CD4-positive, CD25-positive, alpha-beta regulatory T cell (primary cell): ENCODE results near the gene ABHD12B. TPM values are rescaled to one million over a fixed set of nuclear protein-coding genes. Genes with fewer than 3 reads are reported as not detected.

ENCODE experiments used
- ATAC-seq, 2 donors: fragments of 150-1000 bp; cut with Tn5 transposase; one replicate each; pipeline ENCODE4 v1.10.0; 2021; ENCODE audit warnings: low read depth in 2 of 2, moderate number of reproducible peaks in 2 of 2, moderate library complexity in 1 of 2
- DNase-seq, 3 donors: peaks; one replicate each; pipeline versions ENCODE4 v3.0.0 to v3.0.0-alpha.2; 2012 to 2022; ENCODE audit warnings: mixed read lengths in 1 of 3
- H3K27ac ChIP-seq: one replicate; pipeline ENCODE4 v1.7.0; 2013; ENCODE audit warnings: mild to moderate bottlenecking, low read length; ENCODE audit not compliant: insufficient read depth, poor library complexity, severe bottlenecking
- H3K27me3 ChIP-seq: one replicate; pipeline ENCODE4 v1.7.0; 2013; ENCODE audit warnings: low read length; ENCODE audit not compliant: control insufficient read depth, insufficient read depth
- H3K36me3 ChIP-seq: one replicate; pipeline ENCODE4 v1.7.0; 2013; ENCODE audit warnings: mild to moderate bottlenecking, low read length, moderate library complexity; ENCODE audit not compliant: control insufficient read depth, insufficient read depth
- H3K4me1 ChIP-seq: 2 replicates; pipeline ENCODE4 v1.7.0; 2013; ENCODE audit warnings: mild to moderate bottlenecking, low read length; ENCODE audit not compliant: insufficient read depth, control insufficient read depth, poor library complexity, severe bottlenecking
- H3K4me3 ChIP-seq: one replicate; pipeline ENCODE4 v1.7.0; 2013; ENCODE audit warnings: low read depth, mild to moderate bottlenecking, low read length, moderate library complexity
- H3K9me3 ChIP-seq, 2 experiments: 1 replicate in 1 of 2; 2 replicates in 1 of 2; pipeline ENCODE4 v1.7.0; 2013; ENCODE audit warnings: low read length in 2 of 2, mild to moderate bottlenecking in 1 of 2, moderate library complexity in 1 of 2; ENCODE audit not compliant: control insufficient read depth in 2 of 2
- H3K27ac Mint-ChIP-seq, 3 donors: one replicate each; pipeline ENCODE4 v1.8.0; 2020 to 2022; ENCODE audit warnings: mild to moderate bottlenecking in 3 of 3, mixed read lengths in 3 of 3, moderate library complexity in 2 of 3
- H3K27me3 Mint-ChIP-seq: one replicate; pipeline ENCODE4 v1.8.0; 2022; ENCODE audit warnings: mild to moderate bottlenecking, mixed read lengths
- H3K36me3 Mint-ChIP-seq: one replicate; pipeline ENCODE4 v1.8.0; 2020; ENCODE audit warnings: mixed read lengths
- H3K4me1 Mint-ChIP-seq, 4 donors: one replicate each; pipeline ENCODE4 v1.8.0; 2020 to 2022; ENCODE audit warnings: mixed read lengths in 4 of 4, mild to moderate bottlenecking in 1 of 4
- H3K4me3 Mint-ChIP-seq, 4 donors: one replicate each; pipeline ENCODE4 v1.8.0; 2020 to 2022; ENCODE audit warnings: mild to moderate bottlenecking in 4 of 4, mixed read lengths in 4 of 4, moderate library complexity in 3 of 4
- H3K9me3 Mint-ChIP-seq, 7 donors: one replicate each; pipeline ENCODE4 v1.8.0; 2020 to 2022; ENCODE audit warnings: mixed read lengths in 7 of 7, mild to moderate bottlenecking in 3 of 7, moderate library complexity in 2 of 7
- polyA plus RNA-seq, 4 donors: library from polyadenylated mRNA; unstranded; fragments of 300-500 nt; fragmentation: Illumina TruSeq; gene quantifications; one replicate each; pipeline ENCODE4 v1.2.3, GENCODE V29; 2021
- total RNA-seq: library from RNA; stranded (reverse); gene quantifications from one replicate; pipeline ENCODE4 v1.2.3, GENCODE V29; 2022

Gene ABHD12B
- total and polyA plus RNA-seq, 5 donors from 2014 or later: 0.64 TPM; not detected in 4

DNA sequence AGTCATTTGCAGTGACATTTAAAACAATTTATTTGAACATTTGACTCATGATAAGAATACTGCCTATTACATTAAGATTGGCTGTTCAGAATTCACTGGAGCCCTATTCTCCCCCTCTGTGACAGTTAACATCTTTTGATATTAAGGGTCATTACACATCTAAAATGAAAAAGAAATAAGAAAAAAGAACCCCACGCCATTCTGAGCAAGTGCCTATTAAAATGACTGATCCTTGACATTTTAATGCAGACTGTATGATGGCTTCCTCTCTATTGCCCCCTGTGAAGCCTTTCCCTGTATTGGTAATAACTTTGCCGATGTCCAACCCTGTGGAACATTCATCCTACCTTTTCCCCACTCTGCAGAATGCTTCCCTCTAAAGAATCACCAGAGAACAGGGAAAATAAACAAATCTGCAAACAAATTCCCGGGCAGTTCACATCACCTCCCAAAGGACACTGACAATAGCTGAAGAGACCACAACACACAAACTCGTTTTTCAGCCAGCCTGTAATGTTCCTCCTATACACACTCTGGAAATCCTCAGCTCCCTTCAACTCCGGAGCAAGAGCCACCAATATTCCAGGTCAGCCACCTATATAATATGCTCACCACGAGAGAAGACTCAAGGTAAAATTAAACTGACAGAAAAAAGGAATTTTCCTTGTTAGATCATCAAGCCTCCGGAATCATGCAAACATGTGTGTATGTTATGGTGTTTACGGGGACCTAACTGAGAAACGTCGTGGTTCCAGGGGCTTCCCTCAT, 42.9 kb upstream of the ABHD12B start:
- Mint-ChIP-seq H3K36me3 (peaks cover 5% of the 10 kb centered on the region), H3K27ac (peak overlapping the region; percentile 77 to 87 (median 85)), H3K4me1 (peaks cover 32 to 69% (median 58%) of the 10 kb centered on the region in 4 donors), H3K27me3 (peaks cover 5% of the 10 kb centered on the region), H3K9me3 (no peaks in the 10 kb centered on the region), H3K4me3 (peak overlapping the region; percentile 89 to 96 (median 94))
- H3K27ac ChIP-seq: no peak overlapping the region
- no peaks in the 10 kb centered on the region for H3K36me3 ChIP-seq
- H3K27me3 ChIP-seq: no peaks in the 10 kb centered on the region
- no peaks in the 10 kb centered on the region for H3K9me3 ChIP-seq
- H3K4me3 ChIP-seq: peak overlapping the region; percentile 84
- DNase-seq: no peak
- ATAC-seq: no peak
- H3K4me1 ChIP-seq: peaks cover 44% of the 10 kb centered on the region

GRCh38 chr14:50829489-50830043, 42.3 kb upstream of the ABHD12B start:
- Mint-ChIP-seq H3K9me3 (no peaks in the 10 kb centered on the region), H3K4me1 (peaks cover 25 to 66% (median 55%) of the 10 kb centered on the region in 4 donors), H3K36me3 (peaks cover 5% of the 10 kb centered on the region), H3K4me3 (peak overlapping the region; percentile 89 to 96 (median 94)), H3K27ac (peak overlapping the region; percentile 77 to 87 (median 85)), H3K27me3 (peaks cover 5% of the 10 kb centered on the region)
- no peaks in the 10 kb centered on the region for H3K27me3 ChIP-seq
- peak overlapping the region; percentile 66 for H3K27ac ChIP-seq
- ATAC-seq (no peak), DNase-seq (no peak)
- no peaks in the 10 kb centered on the region for H3K9me3 ChIP-seq
- no peaks in the 10 kb centered on the region for H3K36me3 ChIP-seq
- peaks cover 38% of the 10 kb centered on the region for H3K4me1 ChIP-seq
- H3K4me3 ChIP-seq: peak overlapping the region; percentile 84

GRCh38 chr14:50830044-50830931, 41.6 kb upstream of the ABHD12B start:
- ATAC-seq (peak; percentile 59 to 69), DNase-seq (peak; percentile 56 to 73 (median 61))
- H3K27me3 ChIP-seq: no peaks in the 10 kb centered on the region
- peaks cover 5% of the 10 kb centered on the region for H3K36me3 Mint-ChIP-seq
- peaks cover 38% of the 10 kb centered on the region for H3K4me1 ChIP-seq
- peak overlapping the region; percentile 84 for H3K4me3 ChIP-seq
- H3K9me3 ChIP-seq: no peaks in the 10 kb centered on the region
- no peaks in the 10 kb centered on the region for H3K9me3 Mint-ChIP-seq
- H3K36me3 ChIP-seq: no peaks in the 10 kb centered on the region
- peak overlapping the region; percentile 66 for H3K27ac ChIP-seq
- H3K4me1 Mint-ChIP-seq: peaks cover 21 to 66% (median 55%) of the 10 kb centered on the region in 4 donors
- peaks cover 5% of the 10 kb centered on the region for H3K27me3 Mint-ChIP-seq
- H3K27ac Mint-ChIP-seq: peak overlapping the region; percentile 77 to 87 (median 85)
- peak overlapping the region; percentile 89 to 96 (median 94) for H3K4me3 Mint-ChIP-seq

DNA sequence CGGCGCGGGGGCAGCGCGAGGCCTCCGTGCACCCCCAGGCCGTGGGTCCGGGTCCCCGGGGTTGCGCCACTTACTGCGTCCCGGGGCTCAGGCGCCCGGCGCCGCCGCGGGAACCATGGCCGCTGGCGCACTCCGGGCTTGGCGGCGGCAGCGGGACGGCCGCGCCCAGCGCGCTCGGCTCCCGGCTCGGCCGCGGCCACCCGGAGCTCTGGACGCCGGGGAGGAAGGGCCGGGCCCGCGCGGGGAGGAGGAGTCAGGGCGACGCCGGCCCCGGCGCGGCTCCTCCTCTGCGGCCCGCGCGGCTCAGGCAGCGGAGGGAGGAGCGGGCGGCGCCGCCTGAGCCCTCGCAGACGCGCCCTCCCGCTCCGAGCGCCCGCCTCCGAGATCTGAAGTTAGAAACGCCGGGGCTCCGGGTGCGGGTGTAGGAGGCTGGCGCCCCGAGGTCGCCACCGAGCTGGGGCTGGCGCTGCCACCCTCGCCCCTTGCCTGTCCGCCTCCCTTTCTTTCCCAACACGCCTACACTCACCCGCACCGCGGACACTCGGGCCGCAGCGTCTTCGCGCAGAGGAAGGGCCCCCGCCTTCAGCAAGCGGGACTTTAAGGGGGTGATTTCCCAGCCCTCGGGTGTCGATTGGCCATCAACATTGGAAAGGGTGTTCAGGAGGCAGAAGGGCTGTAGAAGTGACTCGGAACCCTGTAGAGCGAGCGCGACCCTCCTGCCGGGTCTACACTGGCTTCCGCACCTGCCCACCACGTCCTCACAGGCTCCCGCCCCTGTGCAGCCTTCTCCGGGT, 40.7 kb upstream of the ABHD12B start, which contains the start of gene NIN:
NIN (minus strand) TSS at position 231 of the 794 bp plus-strand sequence. CDS start 9,106 bp downstream, outside the sequence.
- Mint-ChIP-seq H3K4me1 (peaks cover 15 to 63% (median 52%) of the 10 kb centered on the region in 4 donors), H3K9me3 (no peaks in the 10 kb centered on the region), H3K36me3 (peaks cover 5% of the 10 kb centered on the region)

GRCh38 chr14:50831726-50832168, 40.1 kb upstream of the ABHD12B start:
- H3K27me3 ChIP-seq: no peaks in the 10 kb centered on the region
- peak overlapping the region; percentile 90 to 96 (median 95) for H3K4me3 Mint-ChIP-seq
- H3K4me1 Mint-ChIP-seq: peaks cover 15 to 57% (median 47%) of the 10 kb centered on the region in 4 donors
- H3K27ac Mint-ChIP-seq: peak overlapping the region; percentile 88 to 99 (median 91)
- DNase-seq (no peak), ATAC-seq (no peak)
- H3K36me3 ChIP-seq: no peaks in the 10 kb centered on the region
- H3K4me1 ChIP-seq: peaks cover 39% of the 10 kb centered on the region
- H3K9me3 ChIP-seq: no peaks in the 10 kb centered on the region
- peak overlapping the region; percentile 76 for H3K27ac ChIP-seq
- H3K9me3 Mint-ChIP-seq: no peaks in the 10 kb centered on the region
- H3K4me3 ChIP-seq: peak overlapping the region; percentile 77
- H3K27me3 Mint-ChIP-seq: peaks cover 5% of the 10 kb centered on the region
- peaks cover 5% of the 10 kb centered on the region for H3K36me3 Mint-ChIP-seq

More for the DNA sequence above, 40.7 kb upstream of the ABHD12B start, which contains the start of gene NIN:
- Histone ChIP-seq H3K4me1 (peaks cover 39% of the 10 kb centered on the region), H3K9me3 (no peaks in the 10 kb centered on the region), H3K36me3 (no peaks in the 10 kb centered on the region), H3K27me3 (no peaks in the 10 kb centered on the region), H3K27ac (peak within 1 kb of the TSS; percentile 76), H3K4me3 (peak within 1 kb of the TSS; percentile 84)
- DNase-seq: peak; percentile 61 to 84 (median 69)
- peak within 1 kb of the TSS; percentile 88 to 99 (median 91) for H3K27ac Mint-ChIP-seq
- H3K4me3 Mint-ChIP-seq: peak within 1 kb of the TSS; percentile 94 to 96 (median 96)
- ATAC-seq: peak; percentile 83 to 88
- peaks cover 5% of the 10 kb centered on the region for H3K27me3 Mint-ChIP-seq

DNA sequence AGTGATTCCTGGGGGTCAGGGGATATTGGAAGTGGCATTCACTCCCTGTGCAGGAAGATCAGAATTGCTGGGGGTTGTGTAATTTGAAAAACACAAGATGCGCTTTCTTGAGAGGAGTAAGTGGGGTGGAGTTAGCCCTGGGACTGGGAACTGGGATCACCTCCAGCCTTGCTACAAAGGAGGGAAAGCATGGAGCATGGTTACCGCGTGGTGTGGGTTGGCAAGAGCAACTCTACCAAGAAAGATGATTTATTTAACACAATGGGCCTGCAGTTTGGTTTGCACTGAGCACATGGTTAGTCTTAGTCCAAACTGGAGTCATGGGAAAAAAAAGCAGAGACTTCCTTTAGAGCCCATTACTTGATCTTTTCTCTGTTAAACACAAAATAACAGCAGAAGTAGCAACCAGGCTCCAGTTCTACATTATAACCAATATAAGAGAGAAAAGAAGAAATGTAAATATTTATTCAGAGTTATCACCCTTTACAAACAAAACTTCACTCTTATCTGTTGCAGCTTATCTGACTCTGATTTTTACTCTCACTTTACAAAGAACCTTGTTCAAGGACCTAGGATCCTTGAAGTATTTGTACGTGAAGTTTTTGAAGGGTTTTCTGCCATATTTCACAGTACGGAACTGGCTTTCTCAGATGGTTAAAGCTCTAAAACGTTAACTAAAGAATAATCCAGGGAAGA, 38.8 kb upstream of the ABHD12B start:
- no peak for DNase-seq
- no peaks in the 10 kb centered on the region for H3K9me3 Mint-ChIP-seq
- Histone ChIP-seq H3K4me1 (peaks cover 37% of the 10 kb centered on the region), H3K27me3 (no peaks in the 10 kb centered on the region), H3K27ac (no peak overlapping the region), H3K4me3 (no peak overlapping the region), H3K9me3 (no peaks in the 10 kb centered on the region), H3K36me3 (no peaks in the 10 kb centered on the region)
- H3K4me3 Mint-ChIP-seq: peak overlapping the region in 3 of 4 donors; percentile 53 to 94 (median 90)
- peaks cover 15 to 50% (median 39%) of the 10 kb centered on the region in 4 donors for H3K4me1 Mint-ChIP-seq
- peaks cover 5% of the 10 kb centered on the region for H3K27me3 Mint-ChIP-seq
- H3K27ac Mint-ChIP-seq: peak overlapping the region in 1 of 3 donors; percentile 38
- peaks cover 4% of the 10 kb centered on the region for H3K36me3 Mint-ChIP-seq
- ATAC-seq: no peak
